Measurements from ENCODE around the gene RBM38.

- TF ChIP-seq ZNF433 (tag by site-specific recombination; IDR thresholded peaks at IDR 0.05; ENCODE audit: low read depth) (no peak), YY2 (tag by site-specific recombination; IDR thresholded peaks at IDR 0.05) (no peak), ZNF639 (tag by site-specific recombination; IDR thresholded peaks at IDR 0.05) (no peak), ZNF768 (tag by site-specific recombination; IDR thresholded peaks at IDR 0.05) (no peak), ZNF138 (tag by site-specific recombination; IDR thresholded peaks at IDR 0.05; ENCODE audit: borderline replicate concordance) (no peak)
- TF ChIP-seq, protein P1, sequence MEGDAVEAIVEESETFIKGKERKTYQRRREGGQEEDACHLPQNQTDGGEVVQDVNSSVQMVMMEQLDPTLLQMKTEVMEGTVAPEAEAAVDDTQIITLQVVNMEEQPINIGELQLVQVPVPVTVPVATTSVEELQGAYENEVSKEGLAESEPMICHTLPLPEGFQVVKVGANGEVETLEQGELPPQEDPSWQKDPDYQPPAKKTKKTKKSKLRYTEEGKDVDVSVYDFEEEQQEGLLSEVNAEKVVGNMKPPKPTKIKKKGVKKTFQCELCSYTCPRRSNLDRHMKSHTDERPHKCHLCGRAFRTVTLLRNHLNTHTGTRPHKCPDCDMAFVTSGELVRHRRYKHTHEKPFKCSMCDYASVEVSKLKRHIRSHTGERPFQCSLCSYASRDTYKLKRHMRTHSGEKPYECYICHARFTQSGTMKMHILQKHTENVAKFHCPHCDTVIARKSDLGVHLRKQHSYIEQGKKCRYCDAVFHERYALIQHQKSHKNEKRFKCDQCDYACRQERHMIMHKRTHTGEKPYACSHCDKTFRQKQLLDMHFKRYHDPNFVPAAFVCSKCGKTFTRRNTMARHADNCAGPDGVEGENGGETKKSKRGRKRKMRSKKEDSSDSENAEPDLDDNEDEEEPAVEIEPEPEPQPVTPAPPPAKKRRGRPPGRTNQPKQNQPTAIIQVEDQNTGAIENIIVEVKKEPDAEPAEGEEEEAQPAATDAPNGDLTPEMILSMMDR (tag by site-specific recombination; IDR thresholded peaks at IDR 0.05): no peak
Measured at GRCh38 chr20:57375652-57376230, 15.5 kb upstream of the RBM38 start.
